AG04449 (cell line): Measurements from ENCODE around the gene IL36B.

Experiments used
- CTCF ChIA-PET: fragments of 350-600 bp; formaldehyde crosslinking; extraction: SDS; loops from one replicate; lab custom pipeline; 2021; ENCODE audit warnings: antibody characterized with exemption; lab: Yijun Ruan, JAX
- POLR2A ChIA-PET: fragments of 400-600, 350-600 bp; formaldehyde crosslinking; extraction: SDS; loops from one replicate; lab custom pipeline; 2020; ENCODE audit warnings: antibody characterized with exemption, inconsistent platforms; lab: Yijun Ruan, JAX
- DNase-seq: peaks from one replicate; pipeline ENCODE4 v3.0.0-alpha.2; 2010; ENCODE audit warnings: low read depth, low spot score
- H3K4me3 ChIP-seq: 2 replicates; pipeline ENCODE4 v1.5.1; 2011; ENCODE audit warnings: low read depth, mild to moderate bottlenecking, control low read depth, low read length
- CTCF ChIP-seq: IDR thresholded peaks from one replicate; pipeline ENCODE4 v1.5.1; 2011; ENCODE audit warnings: mild to moderate bottlenecking, moderate library complexity, low read length, control low read depth, inconsistent platforms; ENCODE audit not compliant: insufficient read depth; ENCODE audit errors: missing control alignments

IL36B gene

GRCh38 chr2:113067681-113068080 lies 15.0 kb upstream of the IL36B start, which contains the start of gene IL1F10:
Gene IL1F10 (plus strand): TSS chr2:113067970. CDS start chr2:113072739, 4,769 bp downstream.
- CTCF ChIA-PET: no interaction called here
- H3K4me3 ChIP-seq: no peak within 1 kb of the TSS
- no peak for TF ChIP-seq CTCF
- no peak for DNase-seq
- POLR2A ChIA-PET: no interaction called here

GRCh38 chr2:113064898-113065297 lies 12.2 kb upstream of the IL36B start:
- ChIA-PET POLR2A (no interaction called here), CTCF (no interaction called here)
- no peak for TF ChIP-seq CTCF
- H3K4me3 ChIP-seq: no peak overlapping the region
- no peak for DNase-seq

GRCh38 chr2:113064281-113064680 lies 11.6 kb upstream of the IL36B start:
- DNase-seq: no peak
- TF ChIP-seq CTCF: no peak
- no peak overlapping the region for H3K4me3 ChIP-seq
- CTCF ChIA-PET: interaction anchor here (1.0 kb wide), 1 partner anchor 134 kb away, joined by 3 read pairs; no protein-coding TSS in a partner anchor
- POLR2A ChIA-PET: no interaction called here

- CTCF ChIA-PET: interaction anchor here (0.6 kb wide), 1 partner anchor 15 kb away, joined by 3 read pairs; no protein-coding TSS in a partner anchor
- no peak for DNase-seq
- H3K4me3 ChIP-seq: no peak overlapping the region
- TF ChIP-seq CTCF: no peak
- POLR2A ChIA-PET: no interaction called here
Measured at GRCh38 chr2:113061896-113062770, 9.5 kb upstream of the IL36B start.

- POLR2A ChIA-PET: no interaction called here
- no peak overlapping the region for H3K4me3 ChIP-seq
- no peak for DNase-seq
- no peak for TF ChIP-seq CTCF
- CTCF ChIA-PET: no interaction called here
Measured at GRCh38 chr2:113061241-113061640, 8.6 kb upstream of the IL36B start.

GRCh38 chr2:113060796-113061195 lies 8.1 kb upstream of the IL36B start:
- no peak for DNase-seq
- POLR2A ChIA-PET: no interaction called here
- TF ChIP-seq CTCF: no peak
- no peak overlapping the region for H3K4me3 ChIP-seq
- CTCF ChIA-PET: no interaction called here
